SU-DHL-6 (cell line): Measurements from ENCODE around the gene PLCXD1.
"Not testable (repeated sequence)": the region's sequence is repeated elsewhere in the genome, so short reads cannot be mapped to it uniquely, and the experiment has no call there.

Source experiments
- H2AFZ ChIP-seq: fragments of 200-600 bp; sonication (generic); 2 replicates; pipeline ENCODE4 v1.6.1; 2014; ENCODE audit warnings: low read depth, mild to moderate bottlenecking, moderate library complexity, mixed read lengths, antibody characterized with exemption, low read length; ENCODE audit not compliant: severe bottlenecking
- H3F3A ChIP-seq: fragments of 200-600 bp; shearing (Covaris generic); 2 replicates; pipeline ENCODE4 v1.6.0; 2016; ENCODE audit warnings: antibody characterized with exemption, mild to moderate bottlenecking; ENCODE audit not compliant: insufficient read depth
- H3K27ac ChIP-seq: fragments of 200-600 bp; sonication (generic); 2 replicates; pipeline ENCODE4 v1.5.1; 2016; ENCODE audit warnings: low read depth, mild to moderate bottlenecking, low read length, moderate library complexity, mixed read lengths
- H3K27me3 ChIP-seq: fragments of 200-600 bp; sonication (generic), shearing (Covaris generic); 2 replicates; pipeline ENCODE4 v1.6.0; 2014; ENCODE audit warnings: mild to moderate bottlenecking, low read length
- H3K36me3 ChIP-seq: fragments of 200-600 bp; sonication (generic); 2 replicates; pipeline ENCODE4 v1.6.1; 2014; ENCODE audit warnings: mild to moderate bottlenecking, low read length, mixed read lengths
- H3K4me2 ChIP-seq: fragments of 300-600, 200-600 bp; shearing (Covaris generic), sonication (generic); 2 replicates; pipeline ENCODE4 v1.6.0; 2014; ENCODE audit warnings: low read length, low read depth, mild to moderate bottlenecking; ENCODE audit not compliant: poor library complexity, severe bottlenecking
- H3K4me3 ChIP-seq: fragments of 200-600 bp; sonication (generic); 2 replicates; pipeline ENCODE4 v1.5.1; 2014; ENCODE audit warnings: antibody characterized with exemption, low read length, mild to moderate bottlenecking, mixed read lengths; ENCODE audit not compliant: insufficient read depth, poor library complexity, severe bottlenecking
- H3K79me2 ChIP-seq: fragments of 200-600 bp; sonication (generic); 2 replicates; pipeline ENCODE4 v1.6.1; 2014; ENCODE audit warnings: mild to moderate bottlenecking, low read length, moderate library complexity; ENCODE audit not compliant: insufficient read depth
- H3K9ac ChIP-seq: fragments of 200-600 bp; sonication (generic); 2 replicates; pipeline ENCODE4 v1.7.0; 2014; ENCODE audit warnings: mild to moderate bottlenecking, low read length
- H3K9me2 ChIP-seq: fragments of 200-600 bp; sonication (generic); replicated peaks from 2 replicates; pipeline ENCODE4 v1.6.1; 2014; ENCODE audit warnings: low read length; ENCODE audit not compliant: insufficient read depth
- H3K9me3 ChIP-seq: fragments of 200-600 bp; sonication (generic); 2 replicates; pipeline ENCODE4 v1.6.1; 2014; ENCODE audit warnings: low read length, mixed read lengths; ENCODE audit not compliant: insufficient read depth
- H4K20me1 ChIP-seq: fragments of 200-600 bp; sonication (generic); 2 replicates; pipeline ENCODE4 v1.6.1; 2014; ENCODE audit warnings: low read depth, mild to moderate bottlenecking, antibody characterized with exemption, low read length, moderate library complexity, mixed read lengths
- EZH2phosphoT487 ChIP-seq: fragments of 200-600 bp; sonication (generic), shearing (Covaris generic); conservative IDR thresholded peaks from 2 replicates; pipeline ENCODE4 v1.6.1; 2018; ENCODE audit warnings: mild to moderate bottlenecking, antibody characterized with exemption, low read length, moderate library complexity, mixed read lengths
- TF ChIP-seq, protein P1 (sequence below): fragments of 200-600 bp; sonication (generic); IDR thresholded peaks from one replicate; pipeline ENCODE4 v1.5.1; 2017; ENCODE audit warnings: antibody characterized with exemption, mild to moderate bottlenecking, low read length, moderate library complexity; ENCODE audit not compliant: insufficient read depth, poor library complexity, severe bottlenecking

PLCXD1 gene

DNA sequence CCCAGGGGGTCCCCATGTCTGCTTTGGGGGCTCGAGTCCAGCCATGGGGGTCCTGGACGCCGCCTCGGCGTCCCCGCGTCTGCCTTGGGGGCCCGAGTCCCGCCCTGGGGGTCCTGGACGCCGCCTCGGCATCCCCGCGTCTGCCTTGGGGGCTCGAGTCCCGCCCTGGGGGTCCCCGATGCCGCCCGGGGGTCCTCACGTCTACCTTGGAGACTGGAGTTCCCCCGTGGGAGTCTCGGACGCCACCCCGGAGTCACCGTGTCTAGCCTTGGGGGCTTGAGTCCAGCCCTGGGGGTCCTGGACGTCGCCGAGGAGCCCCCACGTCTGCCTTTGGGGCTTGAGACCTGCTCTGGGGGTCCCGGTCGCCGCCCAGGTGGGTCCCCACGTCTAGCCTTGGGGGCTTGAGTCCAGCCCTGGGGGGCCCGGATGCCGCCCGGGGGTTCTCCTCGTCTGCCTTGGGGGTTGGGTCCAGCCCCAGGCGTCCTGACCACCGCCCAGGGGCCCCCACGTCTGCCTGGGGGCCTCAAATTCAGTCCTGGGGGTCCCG, 38.5 kb downstream of the PLCXD1 start:
- H3K79me2 ChIP-seq, result no peaks in the 10 kb centered on the region
- H3F3A ChIP-seq, result no peaks in the 10 kb centered on the region
- no peaks in the 10 kb centered on the region for H3K9me2 ChIP-seq
- H4K20me1 ChIP-seq, result no peaks in the 10 kb centered on the region
- no peak overlapping the region for H2AFZ ChIP-seq
- H3K36me3 ChIP-seq, result no peaks in the 10 kb centered on the region
- TF ChIP-seq EZH2phosphoT487, result no peak
- TF ChIP-seq, protein P1, sequence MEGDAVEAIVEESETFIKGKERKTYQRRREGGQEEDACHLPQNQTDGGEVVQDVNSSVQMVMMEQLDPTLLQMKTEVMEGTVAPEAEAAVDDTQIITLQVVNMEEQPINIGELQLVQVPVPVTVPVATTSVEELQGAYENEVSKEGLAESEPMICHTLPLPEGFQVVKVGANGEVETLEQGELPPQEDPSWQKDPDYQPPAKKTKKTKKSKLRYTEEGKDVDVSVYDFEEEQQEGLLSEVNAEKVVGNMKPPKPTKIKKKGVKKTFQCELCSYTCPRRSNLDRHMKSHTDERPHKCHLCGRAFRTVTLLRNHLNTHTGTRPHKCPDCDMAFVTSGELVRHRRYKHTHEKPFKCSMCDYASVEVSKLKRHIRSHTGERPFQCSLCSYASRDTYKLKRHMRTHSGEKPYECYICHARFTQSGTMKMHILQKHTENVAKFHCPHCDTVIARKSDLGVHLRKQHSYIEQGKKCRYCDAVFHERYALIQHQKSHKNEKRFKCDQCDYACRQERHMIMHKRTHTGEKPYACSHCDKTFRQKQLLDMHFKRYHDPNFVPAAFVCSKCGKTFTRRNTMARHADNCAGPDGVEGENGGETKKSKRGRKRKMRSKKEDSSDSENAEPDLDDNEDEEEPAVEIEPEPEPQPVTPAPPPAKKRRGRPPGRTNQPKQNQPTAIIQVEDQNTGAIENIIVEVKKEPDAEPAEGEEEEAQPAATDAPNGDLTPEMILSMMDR, result no peak
- no peaks in the 10 kb centered on the region for H3K9me3 ChIP-seq
- peak overlapping the region; percentile 66 for H3K4me2 ChIP-seq
- peak overlapping the region; percentile 67 for H3K4me3 ChIP-seq
- H3K27ac ChIP-seq, result no peak overlapping the region
- H3K9ac ChIP-seq, result peak overlapping the region; percentile 91
- H3K27me3 ChIP-seq, result no peaks in the 10 kb centered on the region

DNA sequence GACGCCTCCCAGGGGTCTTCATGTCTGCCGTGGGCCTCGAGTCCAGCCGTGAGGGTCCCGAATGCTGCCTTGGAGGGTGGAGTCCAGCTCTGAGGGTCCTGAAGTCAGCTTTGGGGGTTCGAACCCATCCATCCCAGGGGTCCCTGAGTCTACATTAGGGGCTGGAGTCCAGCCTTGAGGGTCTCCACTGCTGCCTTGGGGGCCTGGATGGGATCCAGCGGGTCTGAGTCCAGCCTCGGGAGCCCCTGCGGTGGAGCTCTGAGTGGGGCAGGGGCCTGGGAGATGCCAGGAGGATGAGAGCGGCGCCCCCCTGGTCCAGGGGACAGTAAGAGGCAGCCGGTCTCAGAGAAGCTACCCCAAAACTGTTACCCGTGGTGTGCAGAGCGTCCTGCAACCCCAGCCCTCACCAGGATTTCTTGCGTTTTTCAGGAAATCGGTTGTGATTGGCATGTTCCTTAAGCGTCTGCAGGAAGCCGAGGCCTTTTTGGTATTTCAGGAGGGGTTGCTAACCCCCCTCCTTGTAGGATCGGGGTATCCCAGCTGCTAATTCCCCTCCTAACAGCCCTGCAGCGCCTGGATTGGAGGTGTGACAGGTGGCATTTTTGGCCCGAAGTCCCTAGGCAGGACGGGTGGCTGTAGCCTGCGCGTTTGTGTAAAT, 39.1 kb downstream of the PLCXD1 start:
- Histone ChIP-seq H3F3A (no peaks in the 10 kb centered on the region), H2AFZ (no peak overlapping the region), H3K9me2 (no peaks in the 10 kb centered on the region), H3K36me3 (no peaks in the 10 kb centered on the region), H3K79me2 (no peaks in the 10 kb centered on the region), H3K27me3 (no peaks in the 10 kb centered on the region), H3K4me3 (peak overlapping the region; percentile 67), H3K27ac (no peak overlapping the region), H3K4me2 (peak overlapping the region; percentile 66), H4K20me1 (no peaks in the 10 kb centered on the region), H3K9ac (peak overlapping the region; percentile 91), H3K9me3 (no peaks in the 10 kb centered on the region)
- TF ChIP-seq, protein P1, result no peak
- no peak for TF ChIP-seq EZH2phosphoT487

DNA sequence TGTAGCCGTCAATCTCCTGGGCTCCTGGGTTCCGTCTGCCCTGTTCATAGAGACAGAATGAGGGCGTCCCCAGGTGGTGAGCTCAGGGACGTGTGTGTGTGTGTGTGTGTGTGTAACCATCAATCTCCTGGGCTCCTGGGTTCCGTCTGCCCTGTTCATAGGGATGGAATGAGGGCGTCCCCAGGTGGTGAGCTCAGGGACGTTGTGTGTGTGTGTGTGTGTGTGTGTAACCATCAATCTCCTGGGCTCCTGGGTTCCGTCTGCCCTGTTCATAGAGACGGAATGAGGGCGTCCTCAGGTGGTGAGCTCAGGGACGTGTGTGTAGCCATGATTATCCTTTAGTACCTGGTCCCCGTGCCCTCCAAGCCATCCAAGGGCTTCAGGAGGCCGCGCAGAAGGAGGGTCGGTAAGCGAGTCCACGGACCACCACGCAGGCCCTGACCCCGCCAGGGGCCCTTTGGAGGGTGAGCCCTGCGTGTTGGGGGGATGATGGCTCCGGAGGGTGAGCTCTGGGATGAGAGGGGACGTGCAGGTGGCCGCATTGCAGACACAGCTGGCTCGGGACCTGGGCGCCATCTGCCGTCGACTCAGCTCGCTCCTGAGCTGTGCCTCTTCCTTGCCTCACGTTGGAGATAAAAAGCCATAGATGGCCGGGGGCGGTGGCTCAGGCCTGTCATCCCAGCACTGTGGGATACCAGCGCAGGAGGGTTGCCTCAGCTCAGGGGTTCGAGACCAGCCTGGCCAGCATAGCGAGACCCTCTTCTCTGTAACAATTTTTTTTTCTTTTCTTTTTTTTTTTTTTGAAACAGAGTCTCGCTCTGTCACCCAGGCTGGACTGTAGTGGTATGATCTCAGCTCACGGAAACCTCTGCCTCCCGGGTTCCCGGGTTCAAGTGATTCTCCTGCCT, 42.8 kb downstream of the PLCXD1 start:
- Histone ChIP-seq H3K9ac (no peak overlapping the region), H4K20me1 (no peaks in the 10 kb centered on the region), H3K4me2 (no peak overlapping the region), H2AFZ (no peak overlapping the region), H3K36me3 (no peaks in the 10 kb centered on the region), H3F3A (no peaks in the 10 kb centered on the region), H3K27ac (no peak overlapping the region), H3K27me3 (no peaks in the 10 kb centered on the region), H3K9me2 (no peaks in the 10 kb centered on the region), H3K79me2 (no peaks in the 10 kb centered on the region), H3K9me3 (no peaks in the 10 kb centered on the region), H3K4me3 (no peak overlapping the region)
- TF ChIP-seq EZH2phosphoT487, result no peak
- TF ChIP-seq, protein P1, result no peak

DNA sequence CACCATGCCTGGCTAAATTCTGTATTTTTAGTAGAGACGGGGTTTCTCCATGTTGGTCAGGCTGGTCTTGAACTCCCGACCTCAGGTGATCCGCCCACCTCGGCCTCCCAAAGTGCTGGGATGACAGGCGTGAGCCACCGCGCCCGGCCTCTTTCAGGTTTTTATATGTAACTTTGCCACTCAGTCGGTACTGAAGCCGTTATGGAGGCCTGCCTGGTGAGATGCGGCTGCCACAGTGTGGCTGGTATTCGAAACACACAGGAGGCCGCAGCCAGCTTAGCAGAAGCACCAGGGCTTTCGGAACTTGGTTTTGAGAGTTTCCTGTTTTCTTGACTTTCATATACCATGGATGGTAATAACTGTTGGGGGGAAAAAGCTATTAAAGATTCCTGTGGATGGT, 43.5 kb downstream of the PLCXD1 start:
- H3K9ac ChIP-seq, H2AFZ ChIP-seq, H3K27me3 ChIP-seq, H4K20me1 ChIP-seq, H3K9me3 ChIP-seq, H3K79me2 ChIP-seq, H3K36me3 ChIP-seq, H3K4me2 ChIP-seq, H3K27ac ChIP-seq, H3K4me3 ChIP-seq, H3K9me2 ChIP-seq, H3F3A ChIP-seq: not testable (repeated sequence)
